ENCODE data around the gene TPPP.

GRCh38 chr5:655406-655805, 37.7 kb downstream of the TPPP start:
- no peak for TF ChIP-seq CTCF (IDR thresholded peaks at IDR 0.05)
- TF ChIP-seq POLR2A (IDR thresholded peaks at IDR 0.05) = no peak
